T-helper 2 cell treated with Interferon-gamma antibody and Interleukin-4, amounts not matched to agents 100 ng/mL and 5 ng/mL, for 36 hours (primary cell): ENCODE data around the gene KLHL5. TPM values are rescaled to one million over a fixed set of nuclear protein-coding genes. Genes with fewer than 3 reads are reported as not detected.

ENCODE experiments used
- intact Hi-C: fragments of 100-400 bp; cut with micrococcal nuclease; formaldehyde crosslinking; loops from one replicate; pipeline ENCODE4 v1.15.1; 2023
- total RNA-seq: library from RNA; stranded (reverse); gene quantifications from 2 replicates; pipeline ENCODE4 v1.2.3, GENCODE V29; 2022

KLHL5 gene
- total RNA-seq, 1 donor from 2014 or later: 39.7 TPM

GRCh38 chr4:39043058-39043860, 18.8 kb upstream of the KLHL5 start:
- intact Hi-C loops: loop anchor here (5.0 to 10.0 kb wide), 3 partner anchors 91 to 482 kb away; partner anchors contain the start of genes LIAS, RPL9 and UGDH

- intact Hi-C loops: loop anchor here (1.0 to 10.0 kb wide), 7 partner anchors 12 to 481 kb away; partner anchors contain the start of genes LIAS, RPL9, TMEM156 and UGDH
Observed at GRCh38 chr4:39043861-39044363, 18.1 kb upstream of the KLHL5 start.

GRCh38 chr4:39044364-39044955, 17.6 kb upstream of the KLHL5 start:
- intact Hi-C loops: loop anchor here (1.0 to 10.0 kb wide), 7 partner anchors 12 to 480 kb away; partner anchors contain the start of genes LIAS, RPL9, TMEM156 and UGDH

GRCh38 chr4:39044956-39045826, 16.8 kb upstream of the KLHL5 start:
- intact Hi-C loops: loop anchor here (1.0 to 10.0 kb wide), 8 partner anchors 13 to 480 kb away; partner anchors contain the start of genes LIAS, RPL9, TMEM156 and UGDH

- intact Hi-C loops: loop anchor here (2.0 to 10.0 kb wide), 5 partner anchors 73 to 479 kb away; partner anchors contain the start of genes LIAS, RPL9 and UGDH
Observed at GRCh38 chr4:39045827-39046221, 16.2 kb upstream of the KLHL5 start.

GRCh38 chr4:39046249-39046648, 15.8 kb upstream of the KLHL5 start:
- intact Hi-C loops: loop anchor here (5.0 to 10.0 kb wide), 3 partner anchors 144 to 479 kb away; partner anchors contain the start of genes LIAS, RPL9 and UGDH

GRCh38 chr4:39047681-39048080, 14.4 kb upstream of the KLHL5 start:
- intact Hi-C loops: loop anchor here (5.0 to 10.0 kb wide), 3 partner anchors 145 to 477 kb away; partner anchors contain the start of genes LIAS, RPL9 and UGDH

- intact Hi-C loops: loop anchor here (5.0 to 10.0 kb wide), 3 partner anchors 146 to 476 kb away; partner anchors contain the start of genes LIAS, RPL9 and UGDH
Observed at GRCh38 chr4:39048311-39048710, 13.7 kb upstream of the KLHL5 start.

GRCh38 chr4:39050590-39050989, 11.4 kb upstream of the KLHL5 start:
- intact Hi-C loops: no loop called here

GRCh38 chr4:39051492-39051891, 10.5 kb upstream of the KLHL5 start:
- intact Hi-C loops: no loop called here

GRCh38 chr4:39053983-39054382, 8.0 kb upstream of the KLHL5 start:
- intact Hi-C loops: no loop called here

GRCh38 chr4:39054497-39054896, 7.5 kb upstream of the KLHL5 start:
- intact Hi-C loops: no loop called here

GRCh38 chr4:39056023-39056422, 6.0 kb upstream of the KLHL5 start:
- intact Hi-C loops: no loop called here

- intact Hi-C loops: no loop called here
Observed at GRCh38 chr4:39061457-39061856, 575 bp upstream of the KLHL5 start.

GRCh38 chr4:39062770-39063097, 702 bp downstream of the KLHL5 start:
- intact Hi-C loops: no loop called here

- intact Hi-C loops: no loop called here
Observed at GRCh38 chr4:39063430-39063829, 1.4 kb downstream of the KLHL5 start.

- intact Hi-C loops: no loop called here
Observed at GRCh38 chr4:39066371-39066770, 4.3 kb downstream of the KLHL5 start.

GRCh38 chr4:39067031-39067430, 5.0 kb downstream of the KLHL5 start:
- intact Hi-C loops: no loop called here

GRCh38 chr4:39067451-39067850, 5.4 kb downstream of the KLHL5 start:
- intact Hi-C loops: no loop called here

GRCh38 chr4:39068907-39069306, 6.9 kb downstream of the KLHL5 start:
- intact Hi-C loops: no loop called here

- intact Hi-C loops: no loop called here
Observed at GRCh38 chr4:39078829-39079228, 16.8 kb downstream of the KLHL5 start.
